ENCODE data around the gene PAQR8.

The PAQR8 gene

DNA sequence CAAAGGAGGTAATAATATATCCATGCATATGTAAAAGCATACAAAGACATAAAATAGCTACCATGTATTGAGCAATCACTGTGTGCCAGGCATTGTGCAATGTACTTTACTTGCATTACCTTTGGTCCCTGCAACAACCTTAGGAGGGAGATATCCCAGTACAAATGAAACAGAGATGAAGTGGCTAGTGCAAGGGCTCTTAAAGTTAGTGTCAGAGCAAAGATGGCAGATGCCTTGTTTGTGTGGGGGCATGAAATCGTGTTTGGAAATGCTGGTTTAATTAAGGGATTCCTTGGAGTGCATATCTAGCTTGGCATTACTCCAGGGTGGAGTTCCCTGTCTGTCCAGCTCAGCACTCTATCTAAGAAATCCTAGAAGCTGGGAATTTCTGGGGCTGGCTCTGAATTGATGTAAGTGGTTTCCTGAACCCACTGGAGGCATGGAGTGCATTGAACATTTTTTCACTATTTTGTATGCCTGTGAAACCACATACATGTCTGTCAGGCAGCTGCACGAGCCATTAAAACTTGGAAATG, 9.8 kb downstream of the PAQR8 start:
- DNase-seq (ENCODE audit: low spot score), result no peak
- POLR2A ChIA-PET (ENCODE audit: low non-redundant PET), result no interaction called here
- TF ChIP-seq, protein P1, sequence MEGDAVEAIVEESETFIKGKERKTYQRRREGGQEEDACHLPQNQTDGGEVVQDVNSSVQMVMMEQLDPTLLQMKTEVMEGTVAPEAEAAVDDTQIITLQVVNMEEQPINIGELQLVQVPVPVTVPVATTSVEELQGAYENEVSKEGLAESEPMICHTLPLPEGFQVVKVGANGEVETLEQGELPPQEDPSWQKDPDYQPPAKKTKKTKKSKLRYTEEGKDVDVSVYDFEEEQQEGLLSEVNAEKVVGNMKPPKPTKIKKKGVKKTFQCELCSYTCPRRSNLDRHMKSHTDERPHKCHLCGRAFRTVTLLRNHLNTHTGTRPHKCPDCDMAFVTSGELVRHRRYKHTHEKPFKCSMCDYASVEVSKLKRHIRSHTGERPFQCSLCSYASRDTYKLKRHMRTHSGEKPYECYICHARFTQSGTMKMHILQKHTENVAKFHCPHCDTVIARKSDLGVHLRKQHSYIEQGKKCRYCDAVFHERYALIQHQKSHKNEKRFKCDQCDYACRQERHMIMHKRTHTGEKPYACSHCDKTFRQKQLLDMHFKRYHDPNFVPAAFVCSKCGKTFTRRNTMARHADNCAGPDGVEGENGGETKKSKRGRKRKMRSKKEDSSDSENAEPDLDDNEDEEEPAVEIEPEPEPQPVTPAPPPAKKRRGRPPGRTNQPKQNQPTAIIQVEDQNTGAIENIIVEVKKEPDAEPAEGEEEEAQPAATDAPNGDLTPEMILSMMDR (conservative IDR thresholded peaks at IDR 0.05; ENCODE audit: low read depth), result no peak
- H3K27ac ChIP-seq, result no peak overlapping the region
- CTCF ChIA-PET, result no interaction called here

DNA sequence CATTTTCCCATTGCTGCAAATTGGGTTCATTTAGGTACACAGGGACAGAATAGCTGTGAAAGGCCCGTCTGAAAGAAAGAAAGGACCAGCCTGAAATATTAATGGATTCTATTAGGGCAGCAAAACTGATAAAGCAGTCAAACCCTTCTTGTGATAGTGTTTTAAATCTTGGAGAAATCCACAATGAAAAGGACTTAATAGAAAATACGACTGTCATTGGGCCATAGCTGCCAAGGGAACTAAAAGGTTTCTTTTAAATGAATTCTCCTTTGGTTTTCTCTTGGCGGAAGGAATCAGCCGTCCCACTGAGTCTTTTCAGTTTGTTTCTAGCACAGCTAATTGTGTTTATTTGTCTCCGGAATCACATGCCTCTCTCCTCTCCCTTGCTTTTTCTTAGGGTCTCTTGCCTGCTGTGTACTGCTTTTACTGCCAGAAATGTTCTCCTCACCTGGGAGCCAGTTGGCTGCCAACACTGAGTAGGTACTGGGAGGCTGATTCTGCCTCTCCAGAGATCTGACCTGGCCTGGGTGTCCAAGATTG, 11.3 kb downstream of the PAQR8 start:
- no peak for DNase-seq (ENCODE audit: low spot score)
- TF ChIP-seq, protein P1 (conservative IDR thresholded peaks at IDR 0.05; ENCODE audit: low read depth), result no peak
- CTCF ChIA-PET, result interaction anchor here (0.6 kb wide), 1 partner anchor 11 kb away, joined by 3 read pairs; the partner anchor contains the start of gene PAQR8
- POLR2A ChIA-PET (ENCODE audit: low non-redundant PET), result no interaction called here
- H3K27ac ChIP-seq, result no peak overlapping the region

DNA sequence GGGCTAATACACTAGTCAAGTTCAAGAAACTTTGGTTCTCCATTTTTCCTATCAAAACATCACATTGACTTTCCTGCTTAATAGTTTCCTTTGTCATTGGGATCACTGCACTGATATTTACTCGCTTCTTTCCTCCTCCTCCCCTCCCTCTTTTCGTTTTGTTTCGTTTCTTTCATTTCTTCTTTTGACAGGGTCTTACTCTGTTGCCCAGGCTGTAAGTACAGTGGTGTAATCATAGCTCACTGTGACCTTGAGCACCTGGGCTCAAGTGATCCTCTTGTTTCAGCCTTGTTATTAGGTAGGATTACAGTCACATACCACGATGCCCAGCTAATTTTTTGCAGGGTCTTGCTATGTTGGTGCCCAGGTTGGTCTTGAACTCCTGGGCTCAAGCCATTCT, 12.3 kb downstream of the PAQR8 start:
- ChIA-PET CTCF (interaction anchor here (1.3 kb wide), 1 partner anchor 278 kb away, joined by 3 read pairs; no protein-coding TSS in a partner anchor), POLR2A (ENCODE audit: low non-redundant PET) (no interaction called here)
- DNase-seq (ENCODE audit: low spot score), result no peak
- TF ChIP-seq, protein P1 (conservative IDR thresholded peaks at IDR 0.05; ENCODE audit: low read depth), result no peak
- no peak overlapping the region for H3K27ac ChIP-seq

DNA sequence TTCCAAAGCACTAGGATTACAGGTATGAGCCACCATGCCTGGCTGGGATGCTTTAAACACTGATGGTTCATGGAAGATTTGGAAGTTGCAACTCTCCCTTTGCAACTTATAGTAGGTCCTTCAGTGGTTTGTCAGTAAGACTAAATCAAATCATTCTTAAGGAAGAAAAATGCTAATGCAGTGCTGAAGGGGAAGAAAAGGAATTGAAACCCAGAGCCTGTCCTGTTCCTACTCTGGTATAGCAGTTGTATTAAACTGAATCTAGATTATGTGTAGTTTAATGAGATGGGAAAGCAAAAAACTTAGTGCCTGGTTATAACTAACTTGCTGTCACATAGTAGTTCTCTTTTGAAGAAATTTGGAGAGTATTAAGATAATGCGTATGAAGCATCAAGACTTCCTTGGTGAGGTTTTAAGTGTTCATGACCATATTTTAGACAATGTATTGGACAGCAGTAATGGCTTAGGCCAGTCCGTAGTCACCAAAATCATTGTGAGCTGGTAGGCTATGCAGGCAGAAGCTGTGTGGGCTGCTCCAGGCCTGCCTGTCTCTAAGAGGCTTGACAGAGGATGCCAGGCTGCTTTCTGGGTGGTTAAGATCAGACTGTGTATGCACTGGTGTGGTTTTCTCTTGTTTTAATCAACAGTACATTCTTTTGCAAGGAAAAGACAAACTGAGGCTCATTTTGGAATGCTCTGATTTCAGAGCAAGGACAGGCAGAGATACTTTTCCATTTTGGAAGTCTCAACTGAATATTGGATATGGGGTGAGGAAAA, 14.0 kb downstream of the PAQR8 start:
- ChIA-PET CTCF (interaction anchor here (1.0 kb wide), 1 partner anchor 24 kb away, joined by 4 read pairs; no protein-coding TSS in a partner anchor), POLR2A (ENCODE audit: low non-redundant PET) (no interaction called here)
- no peak for DNase-seq (ENCODE audit: low spot score)
- TF ChIP-seq, protein P1 (conservative IDR thresholded peaks at IDR 0.05; ENCODE audit: low read depth), result no peak
- no peak overlapping the region for H3K27ac ChIP-seq

DNA sequence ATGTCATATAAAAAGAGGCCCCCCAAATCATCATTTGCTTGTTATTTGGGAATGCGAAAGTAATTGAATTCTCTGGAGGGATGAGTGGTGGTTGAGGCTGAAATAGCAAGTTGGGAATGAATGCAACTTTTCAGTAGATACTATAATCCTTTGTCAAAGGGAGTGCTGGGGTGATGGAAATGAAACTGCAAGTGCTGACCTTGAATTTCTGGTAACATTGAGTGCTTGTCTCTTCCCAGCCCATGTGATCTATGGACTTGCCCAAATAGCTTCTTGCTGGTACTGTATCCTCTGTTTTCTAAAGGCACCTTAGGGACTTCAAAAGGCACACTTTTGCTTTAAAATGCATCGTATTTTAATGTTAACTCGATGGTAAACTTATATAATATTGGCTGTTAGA, 14.8 kb downstream of the PAQR8 start:
- TF ChIP-seq, protein P1 (conservative IDR thresholded peaks at IDR 0.05; ENCODE audit: low read depth), result no peak
- POLR2A ChIA-PET (ENCODE audit: low non-redundant PET), result no interaction called here
- CTCF ChIA-PET, result interaction anchor here (0.7 to 1.0 kb wide), 2 partner anchors 23 to 113 kb away, joined by 3 to 4 read pairs; no protein-coding TSS in a partner anchor

DNA sequence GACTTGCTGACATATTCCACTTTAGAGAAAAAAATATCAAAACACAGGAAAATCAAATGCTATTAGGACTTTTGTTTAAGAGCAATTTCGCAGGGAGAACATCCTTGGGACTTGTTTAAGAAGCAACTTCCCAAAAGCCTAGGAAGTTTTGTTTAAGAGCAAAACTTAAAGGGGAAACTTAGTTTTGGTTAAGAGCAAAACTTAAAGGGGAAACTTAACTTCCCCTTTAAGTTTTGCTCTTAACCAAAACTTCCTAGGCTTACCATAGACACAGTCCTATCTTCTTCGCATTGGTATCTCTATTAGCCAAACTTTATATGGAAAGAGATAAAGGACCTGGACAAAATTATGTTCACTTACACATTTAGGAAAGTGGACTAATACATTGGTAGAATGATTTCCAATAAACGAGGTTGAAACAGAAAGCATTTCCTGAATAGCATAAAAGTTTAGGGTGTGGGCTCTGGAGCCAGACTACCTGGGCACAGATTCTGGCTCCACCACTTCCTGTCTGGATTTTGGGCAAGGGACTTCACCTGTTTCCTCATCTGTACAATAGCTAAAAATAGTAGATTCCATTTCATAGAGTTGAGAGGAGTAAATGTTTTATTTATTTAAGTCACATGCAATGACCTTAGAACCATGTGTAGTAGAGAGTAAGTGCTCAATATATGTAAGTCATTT, 15.7 kb downstream of the PAQR8 start:
- ChIA-PET CTCF (no interaction called here), POLR2A (ENCODE audit: low non-redundant PET) (no interaction called here)
- TF ChIP-seq, protein P1 (conservative IDR thresholded peaks at IDR 0.05; ENCODE audit: low read depth), result no peak
- H3K27ac ChIP-seq, result no peak overlapping the region
- no peak for DNase-seq (ENCODE audit: low spot score)

More for the DNA sequence above, 14.8 kb downstream of the PAQR8 start:
- no peak overlapping the region for H3K27ac ChIP-seq
- no peak for DNase-seq (ENCODE audit: low spot score)

All from RWPE1 (cell line).